HEK293T (cell line): ENCODE results near the gene NKAIN2.

ENCODE experiments used
- BHLHE40 ChIP-seq: fragments of 450-650 bp; IDR thresholded peaks from 2 replicates; pipeline ENCODE4 v1.6.1; 2016; ENCODE audit warnings: mild to moderate bottlenecking, moderate library complexity, borderline replicate concordance
- CTBP1 ChIP-seq: fragments of 450-650 bp; IDR thresholded peaks from 2 replicates; pipeline ENCODE4 v1.6.1; 2016; ENCODE audit warnings: borderline replicate concordance
- ELF4 ChIP-seq: fragments of 450-650 bp; IDR thresholded peaks from 2 replicates; pipeline ENCODE4 v1.6.1; 2017; ENCODE audit warnings: antibody characterized with exemption
- FOXA1 ChIP-seq: fragments of 450-650 bp; IDR thresholded peaks from 2 replicates; pipeline ENCODE4 v1.6.1; 2016; ENCODE audit warnings: mild to moderate bottlenecking
- FOXK2 ChIP-seq: fragments of 450-650 bp; IDR thresholded peaks from 2 replicates; pipeline ENCODE4 v1.6.1; 2016; ENCODE audit warnings: mild to moderate bottlenecking
- FOXM1 ChIP-seq: fragments of 450-650 bp; IDR thresholded peaks from 2 replicates; pipeline ENCODE4 v1.6.1; 2017; ENCODE audit warnings: mild to moderate bottlenecking, borderline replicate concordance
- HDGF ChIP-seq: fragments of 450-650 bp; IDR thresholded peaks from 2 replicates; pipeline ENCODE4 v1.6.1; 2017; ENCODE audit warnings: antibody characterized with exemption, borderline replicate concordance
- LEF1 ChIP-seq: fragments of 450-650 bp; IDR thresholded peaks from 2 replicates; pipeline ENCODE4 v1.6.1; 2017; ENCODE audit warnings: mild to moderate bottlenecking, borderline replicate concordance
- NFRKB ChIP-seq: fragments of 450-650 bp; IDR thresholded peaks from 2 replicates; pipeline ENCODE4 v1.6.1; 2016; ENCODE audit warnings: mild to moderate bottlenecking, moderate library complexity
- SP1 ChIP-seq: fragments of 450-650 bp; IDR thresholded peaks from 2 replicates; pipeline ENCODE4 v1.6.1; 2017
- SUZ12 ChIP-seq: fragments of 450-650 bp; IDR thresholded peaks from 2 replicates; pipeline ENCODE4 v1.6.1; 2016; ENCODE audit warnings: mild to moderate bottlenecking
- ZNF384 ChIP-seq: fragments of 450-650 bp; IDR thresholded peaks from 2 replicates; pipeline ENCODE4 v1.6.1; 2016
- TF ChIP-seq, protein P1 (sequence below): fragments of 450-650 bp; IDR thresholded peaks from 2 replicates; pipeline ENCODE4 v1.6.1; 2016

GRCh38 chr6:124026694-124027093 is 223.0 kb downstream of the NKAIN2 start:
- no peak for TF ChIP-seq HDGF
- no peak for TF ChIP-seq SP1
- no peak for TF ChIP-seq SUZ12
- TF ChIP-seq FOXA1, result no peak
- TF ChIP-seq FOXK2, result no peak
- no peak for TF ChIP-seq LEF1
- TF ChIP-seq CTBP1, result no peak
- no peak for TF ChIP-seq ELF4
- no peak for TF ChIP-seq NFRKB
- TF ChIP-seq BHLHE40, result no peak
- no peak for TF ChIP-seq FOXM1
- no peak for TF ChIP-seq ZNF384
- TF ChIP-seq, protein P1, sequence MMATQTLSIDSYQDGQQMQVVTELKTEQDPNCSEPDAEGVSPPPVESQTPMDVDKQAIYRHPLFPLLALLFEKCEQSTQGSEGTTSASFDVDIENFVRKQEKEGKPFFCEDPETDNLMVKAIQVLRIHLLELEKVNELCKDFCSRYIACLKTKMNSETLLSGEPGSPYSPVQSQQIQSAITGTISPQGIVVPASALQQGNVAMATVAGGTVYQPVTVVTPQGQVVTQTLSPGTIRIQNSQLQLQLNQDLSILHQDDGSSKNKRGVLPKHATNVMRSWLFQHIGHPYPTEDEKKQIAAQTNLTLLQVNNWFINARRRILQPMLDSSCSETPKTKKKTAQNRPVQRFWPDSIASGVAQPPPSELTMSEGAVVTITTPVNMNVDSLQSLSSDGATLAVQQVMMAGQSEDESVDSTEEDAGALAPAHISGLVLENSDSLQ, result no peak
